Mucosa of stomach (tissue), 1 donor: ENCODE data around the gene CCM2.
"Not testable (repeated sequence)": the region's sequence is repeated elsewhere in the genome, so short reads cannot be mapped to it uniquely, and the experiment has no call there.

ENCODE experiments used
- H3K27me3 ChIP-seq: one replicate; pipeline ENCODE4 v1.7.0; 2013; ENCODE audit warnings: mild to moderate bottlenecking, low read length; ENCODE audit not compliant: control insufficient read depth, insufficient read depth
- H3K36me3 ChIP-seq: one replicate; pipeline ENCODE4 v1.7.0; 2013; ENCODE audit warnings: low read length; ENCODE audit not compliant: control insufficient read depth, insufficient read depth
- H3K4me1 ChIP-seq: one replicate; pipeline ENCODE4 v1.7.0; 2013; ENCODE audit warnings: mild to moderate bottlenecking, low read length; ENCODE audit not compliant: control insufficient read depth, insufficient read depth
- H3K4me3 ChIP-seq: one replicate; pipeline ENCODE4 v1.7.0; 2013; ENCODE audit warnings: low read length
- H3K9ac ChIP-seq: one replicate; pipeline ENCODE4 v1.7.0; 2013; ENCODE audit warnings: mild to moderate bottlenecking, low read length, moderate library complexity
- H3K9me3 ChIP-seq: one replicate; pipeline ENCODE4 v1.7.0; 2013; ENCODE audit warnings: mild to moderate bottlenecking, low read length, moderate library complexity; ENCODE audit not compliant: control insufficient read depth
- donor health status: Pancreatic carcinoma.

Gene CCM2

GRCh38 chr7:44987996-44988395 lies 12.0 kb upstream of the CCM2 start:
- no peaks in the 10 kb centered on the region for H3K27me3 ChIP-seq
- H3K36me3 ChIP-seq: peaks cover 8% of the 10 kb centered on the region
- H3K9ac ChIP-seq: no peak overlapping the region
- no peak overlapping the region for H3K4me3 ChIP-seq
- peaks cover 23% of the 10 kb centered on the region for H3K4me1 ChIP-seq
- no peaks in the 10 kb centered on the region for H3K9me3 ChIP-seq

- Histone ChIP-seq H3K27me3 (no peaks in the 10 kb centered on the region), H3K4me1 (peaks cover 23% of the 10 kb centered on the region), H3K4me3 (no peak overlapping the region), H3K9me3 (no peaks in the 10 kb centered on the region), H3K9ac (no peak overlapping the region), H3K36me3 (peaks cover under 1% of the 10 kb centered on the region)
These were observed 11.3 kb upstream of the CCM2 start for GRCh38 chr7:44988701-44989100.

GRCh38 chr7:44989132-44989531 lies 10.9 kb upstream of the CCM2 start:
- Histone ChIP-seq H3K27me3 (no peaks in the 10 kb centered on the region), H3K4me1 (peaks cover 23% of the 10 kb centered on the region), H3K9ac (no peak overlapping the region), H3K9me3 (no peaks in the 10 kb centered on the region), H3K4me3 (no peak overlapping the region), H3K36me3 (no peaks in the 10 kb centered on the region)

- Histone ChIP-seq H3K4me1 (peaks cover 14% of the 10 kb centered on the region), H3K27me3 (no peaks in the 10 kb centered on the region), H3K9me3 (no peaks in the 10 kb centered on the region), H3K36me3 (no peaks in the 10 kb centered on the region), H3K4me3 (no peak overlapping the region), H3K9ac (no peak overlapping the region)
These were observed 9.6 kb upstream of the CCM2 start for GRCh38 chr7:44990109-44991023.

- not testable (repeated sequence) for H3K9ac ChIP-seq, H3K4me3 ChIP-seq, H3K27me3 ChIP-seq, H3K36me3 ChIP-seq, H3K4me1 ChIP-seq, H3K9me3 ChIP-seq
These were observed 7.8 kb upstream of the CCM2 start for GRCh38 chr7:44992004-44992795.

GRCh38 chr7:44994877-44995554 lies 5.0 kb upstream of the CCM2 start:
- Histone ChIP-seq H3K9me3 (no peaks in the 10 kb centered on the region), H3K9ac (no peak overlapping the region), H3K36me3 (no peaks in the 10 kb centered on the region), H3K27me3 (no peaks in the 10 kb centered on the region), H3K4me1 (no peaks in the 10 kb centered on the region), H3K4me3 (no peak overlapping the region)

GRCh38 chr7:44995555-44996493 lies 4.2 kb upstream of the CCM2 start:
- Histone ChIP-seq H3K9me3 (no peaks in the 10 kb centered on the region), H3K27me3 (no peaks in the 10 kb centered on the region), H3K9ac (no peak overlapping the region), H3K36me3 (no peaks in the 10 kb centered on the region), H3K4me1 (no peaks in the 10 kb centered on the region), H3K4me3 (no peak overlapping the region)

- Histone ChIP-seq H3K27me3 (no peaks in the 10 kb centered on the region), H3K36me3 (no peaks in the 10 kb centered on the region), H3K9me3 (no peaks in the 10 kb centered on the region), H3K4me1 (peaks cover 9% of the 10 kb centered on the region), H3K9ac (no peak overlapping the region), H3K4me3 (no peak overlapping the region)
These were observed 1.7 kb upstream of the CCM2 start for GRCh38 chr7:44998153-44998871.

- Histone ChIP-seq H3K9me3 (no peaks in the 10 kb centered on the region), H3K4me1 (peaks cover 9% of the 10 kb centered on the region), H3K27me3 (no peaks in the 10 kb centered on the region), H3K9ac (peak overlapping the region; percentile 54), H3K4me3 (peak overlapping the region; percentile 11), H3K36me3 (no peaks in the 10 kb centered on the region)
These were observed 532 bp upstream of the CCM2 start for GRCh38 chr7:44999245-45000092.

GRCh38 chr7:45001138-45001694 lies 1.2 kb downstream of the CCM2 start:
- Histone ChIP-seq H3K4me1 (peaks cover 9% of the 10 kb centered on the region), H3K9me3 (no peaks in the 10 kb centered on the region), H3K36me3 (no peaks in the 10 kb centered on the region), H3K27me3 (no peaks in the 10 kb centered on the region), H3K4me3 (peak overlapping the region; percentile 42), H3K9ac (peak overlapping the region; percentile 70)
